Esophagus muscularis mucosa (tissue), 4 donors: ENCODE results near the gene ITPKC.

Experiments
- EP300 ChIP-seq: sonication (generic); formaldehyde crosslinking; IDR thresholded peaks from one replicate; pipeline ENCODE4 v1.6.1; 2017; ENCODE audit warnings: antibody characterized with exemption
- POLR2AphosphoS5 ChIP-seq, 2 donors: sonication (generic); formaldehyde crosslinking; IDR thresholded peaks; one replicate each; pipeline ENCODE4 v1.6.1; 2017; ENCODE audit warnings: antibody characterized with exemption in 2 of 2
- TF ChIP-seq, protein P1 (sequence below), 3 experiments: fragments of 200-600 bp in 2 of 3; fragments of 450-650 bp in 1 of 3; sonication (generic) in 2 of 3; IDR thresholded peaks; one replicate each; pipeline ENCODE4 v1.5.1; 2017 to 2019; ENCODE audit warnings: antibody characterized with exemption in 3 of 3, mild to moderate bottlenecking in 2 of 3, moderate library complexity in 1 of 3

DNA sequence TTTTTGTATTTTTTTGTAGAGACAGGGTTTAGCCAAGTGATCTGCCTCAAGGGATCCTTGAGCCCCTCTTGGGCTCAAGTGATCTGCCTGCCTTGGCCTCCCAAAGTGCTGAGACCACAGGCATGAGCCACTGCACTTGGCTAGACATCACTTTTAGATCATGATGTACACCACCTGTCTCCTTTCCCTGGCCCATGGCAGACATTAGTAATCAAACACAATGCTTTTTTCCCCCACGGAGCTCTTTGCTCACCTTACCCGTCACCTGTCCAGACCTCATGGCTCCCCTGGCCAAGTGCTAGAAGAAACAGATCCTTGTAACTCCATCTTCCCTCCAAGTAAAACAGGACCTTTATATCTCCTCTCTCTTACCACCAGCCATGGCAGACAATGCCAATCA is 44.9 kb upstream of the ITPKC start:
- TF ChIP-seq, protein P1, sequence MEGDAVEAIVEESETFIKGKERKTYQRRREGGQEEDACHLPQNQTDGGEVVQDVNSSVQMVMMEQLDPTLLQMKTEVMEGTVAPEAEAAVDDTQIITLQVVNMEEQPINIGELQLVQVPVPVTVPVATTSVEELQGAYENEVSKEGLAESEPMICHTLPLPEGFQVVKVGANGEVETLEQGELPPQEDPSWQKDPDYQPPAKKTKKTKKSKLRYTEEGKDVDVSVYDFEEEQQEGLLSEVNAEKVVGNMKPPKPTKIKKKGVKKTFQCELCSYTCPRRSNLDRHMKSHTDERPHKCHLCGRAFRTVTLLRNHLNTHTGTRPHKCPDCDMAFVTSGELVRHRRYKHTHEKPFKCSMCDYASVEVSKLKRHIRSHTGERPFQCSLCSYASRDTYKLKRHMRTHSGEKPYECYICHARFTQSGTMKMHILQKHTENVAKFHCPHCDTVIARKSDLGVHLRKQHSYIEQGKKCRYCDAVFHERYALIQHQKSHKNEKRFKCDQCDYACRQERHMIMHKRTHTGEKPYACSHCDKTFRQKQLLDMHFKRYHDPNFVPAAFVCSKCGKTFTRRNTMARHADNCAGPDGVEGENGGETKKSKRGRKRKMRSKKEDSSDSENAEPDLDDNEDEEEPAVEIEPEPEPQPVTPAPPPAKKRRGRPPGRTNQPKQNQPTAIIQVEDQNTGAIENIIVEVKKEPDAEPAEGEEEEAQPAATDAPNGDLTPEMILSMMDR (IDR thresholded peaks at IDR 0.05): no peak
- no peak for TF ChIP-seq EP300
- no peak for TF ChIP-seq POLR2AphosphoS5 (IDR thresholded peaks at IDR 0.05)
